HG02840 (cell line): ENCODE measurements around the gene ASPRV1.
"Not testable (repeated sequence)": the region's sequence is repeated elsewhere in the genome, so short reads cannot be mapped to it uniquely, and the experiment has no call there.

Experiments used
- ATAC-seq: cut with Tn5 transposase; IDR thresholded peaks from one replicate; pipeline ENCODE4 v1.9.1; 2021; ENCODE audit warnings: mild to moderate bottlenecking, moderate library complexity, moderate number of reproducible peaks; ENCODE audit not compliant: unreplicated experiment, low FRiP score

Gene ASPRV1

GRCh38 chr2:69961496-69961895, at the start of gene ASPRV1:
Gene ASPRV1, minus strand, starts transcription at chr2:69961631. Its CDS starts 195 bp downstream, at chr2:69961436.
- ATAC-seq: no peak

GRCh38 chr2:70010576-70011111, 49.2 kb upstream of the ASPRV1 start:
- ATAC-seq: no peak

GRCh38 chr2:70009762-70010575, 48.5 kb upstream of the ASPRV1 start:
- ATAC-seq: no peak

- no peak for ATAC-seq
Observed at GRCh38 chr2:70008290-70008689, 46.9 kb upstream of the ASPRV1 start.

- no peak for ATAC-seq
Observed at GRCh38 chr2:70007151-70007550, 45.7 kb upstream of the ASPRV1 start.

GRCh38 chr2:70006447-70006784, 45.0 kb upstream of the ASPRV1 start:
- ATAC-seq: no peak

- no peak for ATAC-seq
Observed at GRCh38 chr2:70005752-70006446, 44.5 kb upstream of the ASPRV1 start.

- ATAC-seq: no peak
Observed at GRCh38 chr2:70005216-70005615, 43.8 kb upstream of the ASPRV1 start.

- ATAC-seq: no peak
Observed at GRCh38 chr2:70003093-70003830, 41.8 kb upstream of the ASPRV1 start.

- no peak for ATAC-seq
Observed at GRCh38 chr2:70002241-70002899, 40.9 kb upstream of the ASPRV1 start.

GRCh38 chr2:70000529-70000928, 39.1 kb upstream of the ASPRV1 start:
- ATAC-seq: not testable (repeated sequence)

- no peak for ATAC-seq
Observed at GRCh38 chr2:69998761-69999160, 37.3 kb upstream of the ASPRV1 start.

GRCh38 chr2:69997015-69997830, 35.8 kb upstream of the ASPRV1 start:
- ATAC-seq: no peak

- no peak for ATAC-seq
Observed at GRCh38 chr2:69995511-69995910, 34.1 kb upstream of the ASPRV1 start.

GRCh38 chr2:69994166-69994565, 32.7 kb upstream of the ASPRV1 start:
- ATAC-seq: no peak

GRCh38 chr2:69993708-69994107, 32.3 kb upstream of the ASPRV1 start:
- ATAC-seq: no peak

- no peak for ATAC-seq
Observed at GRCh38 chr2:69993048-69993565, 31.7 kb upstream of the ASPRV1 start.

- no peak for ATAC-seq
Observed at GRCh38 chr2:69992310-69993047, 31.0 kb upstream of the ASPRV1 start.
